Embryonic facial prominence (tissue), 1 donor: ENCODE data around the gene CPLX1.
"Not testable (repeated sequence)": the region's sequence is repeated elsewhere in the genome, so short reads cannot be mapped to it uniquely, and the experiment has no call there.

Experiments used
- DNase-seq: peaks from one replicate; pipeline ENCODE4 v3.0.0-alpha.2; 2016; ENCODE audit errors: extremely low spot score

The CPLX1 gene

DNA sequence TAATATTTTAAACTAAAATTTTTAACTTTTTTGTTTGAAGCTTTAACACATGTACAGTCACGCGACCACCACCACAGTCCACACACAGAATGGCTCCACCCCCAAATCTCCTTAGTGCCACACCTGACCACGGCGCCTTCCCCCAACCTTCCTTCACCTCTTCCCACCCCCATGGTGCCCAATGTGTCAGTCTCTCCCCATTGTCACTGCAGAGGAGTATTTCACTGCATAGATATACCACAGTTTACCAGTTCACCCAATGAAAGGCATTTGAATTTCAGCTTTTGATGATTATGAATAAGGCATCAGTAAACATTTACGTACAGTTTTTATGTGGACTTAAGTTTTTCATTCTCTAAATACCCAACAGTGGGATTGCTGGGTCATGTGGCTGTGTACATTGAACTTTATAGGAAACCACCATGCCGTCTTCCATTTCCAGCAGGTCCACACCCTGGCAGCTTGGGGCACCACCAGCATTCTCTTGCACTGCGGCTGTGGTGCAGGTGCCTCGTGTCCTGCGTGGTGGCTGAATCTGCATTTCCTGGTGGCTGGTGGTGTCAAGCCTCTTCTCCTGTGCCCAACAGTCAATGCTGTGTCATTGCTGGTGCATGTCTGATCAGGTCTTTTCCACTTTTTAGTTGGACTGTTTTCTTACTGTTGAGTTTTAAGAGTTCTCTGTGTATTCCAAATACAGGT, 49.0 kb downstream of the CPLX1 start:
- no peak for DNase-seq

GRCh38 chr4:775485-775884, 50.4 kb downstream of the CPLX1 start:
- DNase-seq = not testable (repeated sequence)

GRCh38 chr4:774419-775092, 51.4 kb downstream of the CPLX1 start:
- not testable (repeated sequence) for DNase-seq

DNA sequence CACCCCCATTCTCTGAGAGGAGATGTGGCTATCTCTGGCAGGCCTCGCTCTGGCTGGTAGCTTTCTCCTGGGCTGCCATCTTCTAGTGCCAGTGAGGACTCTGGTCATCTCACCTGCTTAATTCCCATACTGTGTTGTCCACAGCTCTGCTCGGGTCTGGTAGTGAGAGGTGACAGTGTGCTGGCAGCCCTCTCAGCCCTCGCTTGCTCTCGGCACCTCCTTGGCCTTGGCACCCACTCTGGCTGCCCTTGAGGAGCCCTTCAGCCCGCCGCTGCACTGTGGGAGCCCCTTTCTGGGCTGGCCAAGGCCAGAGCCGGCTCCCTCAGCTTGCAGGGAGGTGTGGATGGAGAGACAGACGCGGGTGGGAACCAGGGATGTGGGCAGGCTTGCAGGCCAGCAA, 52.7 kb downstream of the CPLX1 start:
- no peak for DNase-seq

- no peak for DNase-seq
Measured at GRCh38 chr4:772776-773175, 53.2 kb downstream of the CPLX1 start.

DNA sequence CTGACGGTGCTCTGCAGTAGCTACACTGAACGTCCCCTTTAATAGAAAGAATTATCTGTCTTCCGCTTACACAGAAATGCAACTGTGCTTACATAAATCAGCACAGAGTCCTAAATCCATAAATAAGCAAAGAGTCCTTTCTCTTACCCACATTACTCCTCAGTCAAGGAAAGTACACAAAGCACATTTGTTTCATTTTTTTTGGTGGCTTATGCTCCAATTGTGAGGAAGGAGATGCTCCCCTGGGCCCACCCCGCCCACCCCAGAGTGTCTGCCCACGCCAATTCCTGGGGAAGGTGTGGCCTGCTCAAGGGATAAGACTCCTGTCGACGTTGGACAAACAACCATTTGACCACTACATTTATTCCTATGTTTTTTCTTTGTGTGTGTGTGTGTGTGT, 53.8 kb downstream of the CPLX1 start:
- DNase-seq = no peak

- DNase-seq = no peak
Measured at GRCh38 chr4:771464-771863, 54.5 kb downstream of the CPLX1 start.

- DNase-seq = no peak
Measured at GRCh38 chr4:770022-770421, 55.9 kb downstream of the CPLX1 start.

DNA sequence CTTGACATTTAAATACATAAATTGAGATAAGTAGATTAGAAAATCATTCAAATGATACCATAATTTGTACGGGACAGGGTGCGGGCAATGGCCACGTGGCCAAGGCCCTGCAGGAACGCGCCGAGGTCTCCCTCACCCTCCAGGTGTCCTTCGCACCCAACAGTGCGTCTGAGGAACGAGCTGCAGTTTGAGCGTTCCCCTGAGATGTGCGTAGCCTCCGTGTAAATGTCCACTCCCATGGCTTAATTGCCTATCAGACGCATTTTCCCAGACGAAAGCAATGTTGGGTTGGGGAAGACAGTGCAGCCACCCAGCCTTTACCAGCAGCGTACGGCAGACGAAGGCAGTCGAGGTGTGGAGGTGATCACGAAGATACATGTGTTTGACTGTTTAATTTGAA, 56.4 kb downstream of the CPLX1 start:
- DNase-seq = no peak

DNA sequence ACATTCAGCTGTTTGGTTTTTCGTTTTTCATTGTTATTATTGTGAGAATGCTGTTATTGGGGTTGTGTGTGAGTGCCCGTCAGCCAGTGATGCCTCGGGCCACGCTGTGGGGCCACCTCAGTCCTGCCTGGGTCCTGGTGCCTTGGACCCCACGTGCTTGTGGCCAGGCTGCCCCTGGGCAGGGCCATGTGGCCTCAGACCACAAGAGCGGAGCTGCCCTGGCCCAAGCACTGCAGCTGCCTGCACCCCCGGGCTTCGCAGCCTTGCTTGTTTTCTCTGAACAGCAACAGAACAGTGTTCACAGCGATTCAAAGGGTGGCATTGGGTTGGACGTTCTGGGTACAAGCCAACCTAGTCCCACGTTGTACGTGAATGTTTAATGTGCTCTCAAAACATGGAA, 56.9 kb downstream of the CPLX1 start:
- no peak for DNase-seq

DNA sequence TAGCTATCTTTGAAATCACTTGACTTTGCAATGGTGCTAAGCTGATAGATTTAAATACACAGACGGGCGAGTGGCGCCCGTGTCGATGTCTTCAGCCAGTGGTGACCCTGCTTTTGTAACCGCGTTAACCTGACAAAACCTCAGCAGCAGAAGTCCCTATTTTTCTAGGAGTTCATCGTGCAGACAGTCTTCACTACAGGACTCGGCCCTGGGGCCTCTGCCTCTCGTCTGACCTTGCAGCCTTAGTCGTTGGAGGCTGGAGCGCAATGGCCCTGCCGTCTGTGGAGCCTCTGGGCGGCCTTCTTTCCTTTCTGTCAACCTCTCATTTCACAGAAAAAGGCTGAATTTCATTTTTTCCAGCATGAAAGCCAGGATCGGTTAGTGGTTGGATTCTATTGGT, 57.9 kb downstream of the CPLX1 start:
- DNase-seq = no peak

DNA sequence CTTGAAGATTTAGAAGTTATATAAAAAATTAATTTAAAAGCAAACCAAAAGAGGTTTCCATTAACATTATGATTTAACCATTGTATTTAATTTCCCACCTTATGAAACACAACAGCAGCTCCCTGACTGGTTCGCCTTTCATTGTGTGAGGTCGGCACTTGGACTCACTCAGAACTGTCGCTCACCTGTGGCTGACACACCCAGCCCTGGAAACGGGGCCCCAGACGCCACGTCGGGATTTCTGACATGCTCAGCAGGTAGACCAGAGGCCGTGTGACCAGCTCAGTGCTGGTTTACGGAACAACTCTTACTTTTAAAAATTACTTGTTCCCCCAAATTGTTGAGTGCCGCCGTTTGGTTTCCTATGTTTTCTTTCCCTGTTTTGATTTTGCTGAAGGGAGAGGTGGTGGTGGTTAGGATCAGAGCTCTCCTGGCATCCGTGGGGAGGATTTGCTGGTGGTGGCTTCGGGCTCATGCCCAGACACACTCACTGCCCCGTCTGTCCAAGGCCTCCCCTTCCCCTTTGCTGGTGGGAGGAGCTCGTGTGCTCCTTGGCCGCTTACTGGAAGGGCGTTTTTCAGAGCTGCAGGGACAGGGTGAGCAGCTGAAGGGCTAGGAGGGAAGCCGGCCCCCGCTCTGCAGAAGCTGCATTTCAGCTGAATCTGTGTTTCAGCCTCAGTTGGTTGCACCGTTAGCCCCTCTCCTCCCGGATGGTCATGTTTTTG, 59.2 kb downstream of the CPLX1 start:
- DNase-seq = no peak

GRCh38 chr4:766152-766515, 59.8 kb downstream of the CPLX1 start:
- no peak for DNase-seq

DNA sequence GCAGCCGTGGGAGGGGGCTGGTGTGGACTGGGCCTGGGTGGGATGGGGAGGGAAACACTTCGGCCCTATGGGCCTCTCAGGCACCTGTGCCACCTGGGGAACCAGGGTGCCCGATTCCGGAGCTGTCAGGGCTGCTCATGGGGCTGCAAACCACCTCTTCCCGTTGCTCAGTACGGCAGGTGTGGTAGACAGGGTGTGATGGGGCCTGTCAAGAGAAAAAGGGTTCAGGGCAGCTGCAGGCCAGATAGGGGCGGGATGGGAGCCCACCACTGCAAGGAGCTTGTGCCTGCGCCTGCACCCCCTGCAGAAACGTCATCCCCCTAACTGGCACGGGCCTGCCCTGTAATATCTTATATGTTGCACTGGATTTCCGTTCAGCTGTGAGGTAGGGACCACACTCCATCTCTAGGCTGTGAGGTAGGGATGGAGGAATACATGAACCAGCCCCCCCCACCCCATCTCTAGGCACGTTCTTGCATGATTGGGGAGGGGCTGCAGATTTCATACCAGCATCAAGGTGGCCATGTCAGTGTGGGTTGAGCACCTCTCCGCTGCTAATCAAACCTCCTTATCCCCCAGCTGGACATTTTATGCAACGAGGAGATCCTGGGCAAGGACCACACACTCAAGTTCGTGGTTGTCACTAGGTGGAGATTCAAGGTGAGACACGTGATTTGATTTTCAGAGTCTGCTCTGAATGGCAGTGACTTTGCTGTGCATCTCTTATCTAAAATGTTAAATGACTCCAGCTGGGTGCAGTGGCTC, 61.3 kb downstream of the CPLX1 start:
- no peak for DNase-seq

DNA sequence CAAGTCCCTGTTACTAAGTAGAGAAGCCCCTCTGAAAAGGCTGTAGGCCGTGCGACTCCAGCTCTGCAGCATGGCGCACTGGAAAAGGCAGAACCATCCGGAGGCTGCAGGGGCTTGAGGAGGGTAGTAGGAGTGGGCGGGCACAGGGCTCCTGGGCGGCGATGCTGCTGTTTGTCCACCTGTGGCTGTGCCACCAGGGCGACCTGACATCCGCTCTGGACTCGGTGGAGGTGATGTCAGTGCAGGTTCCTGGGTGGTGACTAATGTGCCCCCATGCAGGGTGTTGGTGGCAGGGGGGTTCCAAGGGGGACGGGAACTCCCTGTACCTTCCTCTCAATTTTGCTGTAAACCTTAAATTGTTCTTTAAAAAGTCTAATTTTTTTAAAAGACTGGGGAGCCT, 62.0 kb downstream of the CPLX1 start:
- DNase-seq = no peak

GRCh38 chr4:763191-763810, 62.6 kb downstream of the CPLX1 start:
- no peak for DNase-seq

GRCh38 chr4:762211-763190, 63.4 kb downstream of the CPLX1 start:
- no peak for DNase-seq

GRCh38 chr4:761739-762138, 64.2 kb downstream of the CPLX1 start:
- no peak for DNase-seq

DNA sequence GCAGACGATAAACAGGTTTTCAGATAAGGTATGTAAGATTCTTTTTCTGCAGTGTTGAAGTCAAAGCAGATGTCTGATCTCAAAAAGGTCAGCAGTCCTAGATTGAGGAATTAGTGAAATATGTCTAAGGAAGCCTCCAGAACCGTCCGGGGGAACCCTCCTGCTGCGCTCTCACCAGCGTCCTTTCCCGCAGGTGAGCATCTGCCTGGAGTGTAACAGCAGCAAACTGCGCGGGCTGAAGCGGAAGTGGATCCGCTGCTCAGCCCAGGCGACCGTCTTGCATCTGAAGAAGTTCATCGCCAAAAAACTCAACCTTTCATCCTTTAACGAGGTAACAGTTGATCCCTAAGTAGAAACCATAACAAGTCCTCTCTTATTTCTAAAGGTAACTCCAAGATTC, 64.8 kb downstream of the CPLX1 start:
- DNase-seq = no peak

- DNase-seq = no peak
Measured at GRCh38 chr4:760616-761015, 65.3 kb downstream of the CPLX1 start.

DNA sequence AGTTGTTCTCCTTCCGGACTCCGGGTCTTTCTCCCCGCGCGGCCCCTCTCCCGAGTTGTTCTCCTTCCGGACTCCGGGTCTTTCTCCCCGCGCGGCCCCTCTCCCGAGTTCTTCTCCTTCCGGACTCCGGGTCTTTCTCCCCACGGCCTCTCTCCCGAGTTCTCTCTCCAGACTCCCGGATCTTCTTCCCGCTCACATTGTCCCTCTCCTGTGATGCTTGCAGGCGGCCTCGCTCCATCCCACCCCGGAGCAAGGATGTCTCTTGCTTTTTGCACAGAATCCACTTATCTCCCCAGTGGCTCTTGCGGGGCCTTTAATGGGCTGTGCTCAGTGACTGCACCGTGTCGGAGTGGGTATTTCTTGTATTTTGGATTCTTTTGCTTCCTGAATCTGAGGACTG, 66.1 kb downstream of the CPLX1 start:
- not testable (repeated sequence) for DNase-seq
